GM23338 (cell line): ENCODE results near the gene TRIM39. TPM values are rescaled to one million over a fixed set of nuclear protein-coding genes. Genes with fewer than 3 reads are reported as not detected.

Source experiments
- ATAC-seq: fragments of 200-7000 bp; cut with Tn5 transposase; 3 replicates; pipeline ENCODE4 v1.9.1; 2020
- DNase-seq: peaks from one replicate; pipeline ENCODE4 v3.0.0-alpha.2; 2015; ENCODE audit warnings: low spot score
- H2AFZ ChIP-seq: fragments of 200-600 bp; sonication (generic); 2 replicates; pipeline ENCODE4 v1.8.0; 2016; ENCODE audit warnings: antibody characterized with exemption, mild to moderate bottlenecking, moderate library complexity
- H3F3A ChIP-seq: fragments of 200-600 bp; sonication (generic); replicated peaks from 2 replicates; pipeline ENCODE4 v1.8.0; 2017; ENCODE audit warnings: antibody characterized with exemption, mixed run types, low read depth
- H3K27ac ChIP-seq: fragments of 200-600 bp; sonication (generic); 2 replicates; pipeline ENCODE4 v1.6.1; 2016; ENCODE audit warnings: low read depth
- H3K27me3 ChIP-seq: fragments of 200-600 bp; sonication (generic); 2 replicates; pipeline ENCODE4 v1.8.0; 2016; ENCODE audit warnings: mild to moderate bottlenecking, mixed run types, moderate library complexity; ENCODE audit not compliant: insufficient read depth
- H3K36me3 ChIP-seq: fragments of 200-600 bp; sonication (generic); 2 replicates; pipeline ENCODE4 v1.8.0; 2016; ENCODE audit warnings: mild to moderate bottlenecking; ENCODE audit not compliant: insufficient read depth
- H3K4me1 ChIP-seq: fragments of 200-600 bp; sonication (generic); 2 replicates; pipeline ENCODE4 v1.8.0; 2016; ENCODE audit warnings: mild to moderate bottlenecking, moderate library complexity; ENCODE audit not compliant: insufficient read depth
- H3K4me2 ChIP-seq: fragments of 200-600 bp; sonication (generic); 2 replicates; pipeline ENCODE4 v1.7.1; 2017; ENCODE audit warnings: mixed run types
- H3K4me3 ChIP-seq: fragments of 200-600 bp; sonication (generic); 2 replicates; pipeline ENCODE4 v1.6.1; 2016; ENCODE audit warnings: mixed run types
- H3K79me2 ChIP-seq: fragments of 200-600 bp; sonication (generic); replicated peaks from 2 replicates; pipeline ENCODE4 v1.8.0; 2017; ENCODE audit warnings: mild to moderate bottlenecking; ENCODE audit not compliant: insufficient read depth
- H3K9me2 ChIP-seq: fragments of 200-600 bp; sonication (generic); 2 replicates; pipeline ENCODE4 v1.8.0; 2017; ENCODE audit not compliant: insufficient read depth
- H4K20me1 ChIP-seq: fragments of 200-600 bp; sonication (generic); replicated peaks from 2 replicates; pipeline ENCODE4 v1.8.0; 2017; ENCODE audit warnings: mild to moderate bottlenecking; ENCODE audit not compliant: insufficient read depth
- H3K27ac Mint-ChIP-seq: 2 replicates; pipeline ENCODE4 v1.8.0; 2020; ENCODE audit warnings: inconsistent platforms, mild to moderate bottlenecking, moderate library complexity, mixed read lengths
- H3K27me3 Mint-ChIP-seq: 3 replicates; pipeline ENCODE4 v1.8.0; 2022; ENCODE audit warnings: low read depth, mild to moderate bottlenecking, moderate library complexity, mixed read lengths, inconsistent platforms; ENCODE audit not compliant: insufficient read depth, poor library complexity
- H3K36me3 Mint-ChIP-seq: 3 replicates; pipeline ENCODE4 v1.8.0; 2021; ENCODE audit warnings: low read depth, mild to moderate bottlenecking, inconsistent platforms, moderate library complexity, mixed read lengths
- H3K4me1 Mint-ChIP-seq: 3 replicates; pipeline ENCODE4 v1.8.0; 2020; ENCODE audit warnings: mild to moderate bottlenecking, inconsistent platforms, mixed read lengths
- H3K4me3 Mint-ChIP-seq: 3 replicates; pipeline ENCODE4 v1.8.0; 2021; ENCODE audit warnings: moderate library complexity, mild to moderate bottlenecking, inconsistent platforms, mixed read lengths
- H3K9me3 Mint-ChIP-seq: 3 replicates; pipeline ENCODE4 v1.8.0; 2020; ENCODE audit warnings: moderate library complexity, mild to moderate bottlenecking, inconsistent platforms, mixed read lengths
- CREB1 ChIP-seq: fragments of 250-450 bp; sonication (Bioruptor Pico); IDR thresholded peaks from 2 replicates; pipeline ENCODE4 v1.5.0; 2020; ENCODE audit warnings: low read depth, mild to moderate bottlenecking, moderate library complexity
- CTCF ChIP-seq, 2 experiments: fragments of 200-600 bp in 1 of 2; sonication (generic) in 1 of 2; conservative IDR thresholded peaks; 2 replicates each; pipeline versions ENCODE4 v1.5.1 to v1.6.1; 2016 to 2017; ENCODE audit warnings: antibody characterized with exemption in 2 of 2, low read depth in 2 of 2, mild to moderate bottlenecking in 2 of 2, moderate library complexity in 1 of 2
- EZH2 ChIP-seq: fragments of 200-600 bp; sonication (generic); IDR thresholded peaks from one replicate; pipeline ENCODE4 v1.8.0; 2017; ENCODE audit warnings: antibody characterized with exemption, mild to moderate bottlenecking, low read depth; ENCODE audit not compliant: unreplicated experiment
- EZH2phosphoT487 ChIP-seq: fragments of 200-600 bp; sonication (generic); IDR thresholded peaks from one replicate; pipeline ENCODE4 v1.8.1; 2018; ENCODE audit warnings: antibody characterized with exemption; ENCODE audit not compliant: unreplicated experiment
- JUNB ChIP-seq: IDR thresholded peaks from one replicate; pipeline ENCODE4 v1.6.1; 2016; ENCODE audit warnings: antibody characterized with exemption; ENCODE audit not compliant: unreplicated experiment
- NANOG ChIP-seq: IDR thresholded peaks from 2 replicates; pipeline ENCODE4 v1.6.1; 2016; ENCODE audit warnings: antibody characterized with exemption, borderline replicate concordance
- POLR2AphosphoS5 ChIP-seq: IDR thresholded peaks from 2 replicates; pipeline ENCODE4 v1.6.1; 2016; ENCODE audit warnings: antibody characterized with exemption, low read depth
- REST ChIP-seq: IDR thresholded peaks from one replicate; pipeline ENCODE4 v1.6.1; 2018; ENCODE audit warnings: antibody characterized with exemption; ENCODE audit not compliant: unreplicated experiment
- STAT1 ChIP-seq: IDR thresholded peaks from one replicate; pipeline ENCODE4 v1.6.1; 2016; ENCODE audit warnings: antibody characterized with exemption; ENCODE audit not compliant: unreplicated experiment
- ZNF114 ChIP-seq: fragments of 250-450 bp; sonication (Bioruptor Pico); IDR thresholded peaks from 2 replicates; pipeline ENCODE4 v1.5.0; 2020; ENCODE audit warnings: mild to moderate bottlenecking, moderate library complexity
- ZNF331 ChIP-seq: fragments of 250-450 bp; sonication (Bioruptor Pico); IDR thresholded peaks from 2 replicates; pipeline ENCODE4 v1.5.0; 2020; ENCODE audit warnings: low read depth, mild to moderate bottlenecking, moderate library complexity
- ZNF462 ChIP-seq: fragments of 250-450 bp; sonication (Bioruptor Pico); IDR thresholded peaks from 2 replicates; pipeline ENCODE4 v1.5.0; 2020; ENCODE audit warnings: mild to moderate bottlenecking, moderate library complexity
- polyA plus RNA-seq: library from polyadenylated mRNA; unstranded; fragments of >200 nt; fragmentation: Nextera tagmentation; extraction: Ambion mirVana; gene quantifications from 2 replicates; pipeline ENCODE4 v1.2.1, GENCODE V29; 2016
- total RNA-seq: library from RNA; depleted of rRNA; stranded (reverse); fragments of >200 nt; shearing (Covaris generic); gene quantifications from 2 replicates; pipeline ENCODE4 v1.2.3, GENCODE V29; 2014

TRIM39 gene
- total and polyA plus RNA-seq, 2 experiments from 2014 or later: 5.4 to 19.2 TPM

- no peak overlapping the region for H3K4me3 ChIP-seq
- no peaks in the 10 kb centered on the region; the same call in 1 of the 2 replicates for H3F3A ChIP-seq
- ATAC-seq (peak; percentile 15), DNase-seq (peak; percentile 24)
- H2AFZ ChIP-seq: peak overlapping the region; percentile 33; the same call in 1 of the 2 replicates
- no peak overlapping the region for H3K27ac ChIP-seq
- no peaks in the 10 kb centered on the region for H3K36me3 ChIP-seq
- H3K27me3 ChIP-seq: peaks cover 26% of the 10 kb centered on the region
- H3K4me1 ChIP-seq: peaks cover 7% of the 10 kb centered on the region; the same call in 1 of the 2 replicates
- no peaks in the 10 kb centered on the region for H3K36me3 Mint-ChIP-seq
- no peak overlapping the region for H3K4me2 ChIP-seq
- H3K4me1 Mint-ChIP-seq: peaks cover 5% of the 10 kb centered on the region; the same call in 2 of the 3 replicates
- H3K4me3 Mint-ChIP-seq: no peak overlapping the region
- no peaks in the 10 kb centered on the region for H4K20me1 ChIP-seq
- H3K27ac Mint-ChIP-seq: no peak overlapping the region
- TF ChIP-seq NANOG: no peak
- no peak for TF ChIP-seq EZH2phosphoT487
- TF ChIP-seq ZNF114 (CRISPR knock-in tag): no peak
- TF ChIP-seq EZH2: no peak
- TF ChIP-seq ZNF462: no peak
- no peak for TF ChIP-seq REST
- TF ChIP-seq CREB1: no peak
- TF ChIP-seq CTCF (conservative IDR thresholded peaks at IDR 0.05; ENCODE audit: low read depth in 2 of 2): no peak
- TF ChIP-seq POLR2AphosphoS5: no peak
- TF ChIP-seq STAT1: no peak
- TF ChIP-seq JUNB: no peak
- TF ChIP-seq ZNF331 (CRISPR knock-in tag): no peak
- no peaks in the 10 kb centered on the region; the same call in 2 of the 3 replicates for H3K9me3 Mint-ChIP-seq
- H3K79me2 ChIP-seq: no peaks in the 10 kb centered on the region
- H3K27me3 Mint-ChIP-seq: peaks cover 11% of the 10 kb centered on the region
- H3K9me2 ChIP-seq: no peaks in the 10 kb centered on the region
Measured at GRCh38 chr6:30360139-30360538, 33.4 kb downstream of the TRIM39 start.
